ENCODE results near the gene PIEZO1.

PIEZO1 gene

GRCh38 chr16:88702371-88703210, 82.4 kb downstream of the PIEZO1 start:
- TF ChIP-seq CTCF (IDR thresholded peaks at IDR 0.05; ENCODE audit: borderline replicate concordance, control extremely low read depth, extremely low read depth, insufficient read depth, missing control alignments) = no peak
- in situ Hi-C loops (cut with MboI; ENCODE audit: low sequenced_read_pairs, unreplicated experiment) = no loop called here
- DNase-seq (ENCODE audit: low spot score) = no peak

GRCh38 chr16:88701581-88702370, 83.2 kb downstream of the PIEZO1 start:
- in situ Hi-C loops (cut with MboI; ENCODE audit: low sequenced_read_pairs, unreplicated experiment) = no loop called here
- DNase-seq (ENCODE audit: low spot score) = no peak
- TF ChIP-seq CTCF (IDR thresholded peaks at IDR 0.05; ENCODE audit: borderline replicate concordance, control extremely low read depth, extremely low read depth, insufficient read depth, missing control alignments) = no peak

- in situ Hi-C loops (cut with MboI; ENCODE audit: low sequenced_read_pairs, unreplicated experiment) = no loop called here
- no peak for TF ChIP-seq CTCF (IDR thresholded peaks at IDR 0.05; ENCODE audit: borderline replicate concordance, control extremely low read depth, extremely low read depth, insufficient read depth, missing control alignments)
- peak; percentile 94 for DNase-seq (ENCODE audit: low spot score)
These were observed 84.2 kb downstream of the PIEZO1 start for GRCh38 chr16:88700636-88701482.

- DNase-seq (ENCODE audit: low spot score) = no peak
- in situ Hi-C loops (cut with MboI; ENCODE audit: low sequenced_read_pairs, unreplicated experiment) = no loop called here
- no peak for TF ChIP-seq CTCF (IDR thresholded peaks at IDR 0.05; ENCODE audit: borderline replicate concordance, control extremely low read depth, extremely low read depth, insufficient read depth, missing control alignments)
These were observed 84.7 kb downstream of the PIEZO1 start for GRCh38 chr16:88700322-88700635.

GRCh38 chr16:88699180-88699579, 85.8 kb downstream of the PIEZO1 start:
- no peak for TF ChIP-seq CTCF (IDR thresholded peaks at IDR 0.05; ENCODE audit: borderline replicate concordance, control extremely low read depth, extremely low read depth, insufficient read depth, missing control alignments)
- in situ Hi-C loops (cut with MboI; ENCODE audit: low sequenced_read_pairs, unreplicated experiment) = no loop called here

GRCh38 chr16:88698646-88699045, 86.4 kb downstream of the PIEZO1 start:
- in situ Hi-C loops (cut with MboI; ENCODE audit: low sequenced_read_pairs, unreplicated experiment) = no loop called here
- no peak for TF ChIP-seq CTCF (IDR thresholded peaks at IDR 0.05; ENCODE audit: borderline replicate concordance, control extremely low read depth, extremely low read depth, insufficient read depth, missing control alignments)
- DNase-seq (ENCODE audit: low spot score) = no peak

More at GRCh38 chr16:88699180-88699579, 85.8 kb downstream of the PIEZO1 start:
- no peak for DNase-seq (ENCODE audit: low spot score)

Measured in GM13976 (cell line).